SU-DHL-6 (cell line): Measurements from ENCODE around the gene FHOD3.

Source experiments
- H2AFZ ChIP-seq: fragments of 200-600 bp; sonication (generic); 2 replicates; pipeline ENCODE4 v1.6.1; 2014; ENCODE audit warnings: low read depth, mild to moderate bottlenecking, moderate library complexity, mixed read lengths, antibody characterized with exemption, low read length; ENCODE audit not compliant: severe bottlenecking
- H3F3A ChIP-seq: fragments of 200-600 bp; shearing (Covaris generic); 2 replicates; pipeline ENCODE4 v1.6.0; 2016; ENCODE audit warnings: antibody characterized with exemption, mild to moderate bottlenecking; ENCODE audit not compliant: insufficient read depth
- H3K27ac ChIP-seq: fragments of 200-600 bp; sonication (generic); 2 replicates; pipeline ENCODE4 v1.5.1; 2016; ENCODE audit warnings: low read depth, mild to moderate bottlenecking, low read length, moderate library complexity, mixed read lengths
- H3K27me3 ChIP-seq: fragments of 200-600 bp; sonication (generic), shearing (Covaris generic); 2 replicates; pipeline ENCODE4 v1.6.0; 2014; ENCODE audit warnings: mild to moderate bottlenecking, low read length
- H3K36me3 ChIP-seq: fragments of 200-600 bp; sonication (generic); 2 replicates; pipeline ENCODE4 v1.6.1; 2014; ENCODE audit warnings: mild to moderate bottlenecking, low read length, mixed read lengths
- H3K4me2 ChIP-seq: fragments of 300-600, 200-600 bp; shearing (Covaris generic), sonication (generic); 2 replicates; pipeline ENCODE4 v1.6.0; 2014; ENCODE audit warnings: low read length, low read depth, mild to moderate bottlenecking; ENCODE audit not compliant: poor library complexity, severe bottlenecking
- H3K4me3 ChIP-seq: fragments of 200-600 bp; sonication (generic); 2 replicates; pipeline ENCODE4 v1.5.1; 2014; ENCODE audit warnings: antibody characterized with exemption, low read length, mild to moderate bottlenecking, mixed read lengths; ENCODE audit not compliant: insufficient read depth, poor library complexity, severe bottlenecking
- H3K79me2 ChIP-seq: fragments of 200-600 bp; sonication (generic); 2 replicates; pipeline ENCODE4 v1.6.1; 2014; ENCODE audit warnings: mild to moderate bottlenecking, low read length, moderate library complexity; ENCODE audit not compliant: insufficient read depth
- H3K9ac ChIP-seq: fragments of 200-600 bp; sonication (generic); 2 replicates; pipeline ENCODE4 v1.7.0; 2014; ENCODE audit warnings: mild to moderate bottlenecking, low read length
- H3K9me2 ChIP-seq: fragments of 200-600 bp; sonication (generic); replicated peaks from 2 replicates; pipeline ENCODE4 v1.6.1; 2014; ENCODE audit warnings: low read length; ENCODE audit not compliant: insufficient read depth
- H3K9me3 ChIP-seq: fragments of 200-600 bp; sonication (generic); 2 replicates; pipeline ENCODE4 v1.6.1; 2014; ENCODE audit warnings: low read length, mixed read lengths; ENCODE audit not compliant: insufficient read depth
- H4K20me1 ChIP-seq: fragments of 200-600 bp; sonication (generic); 2 replicates; pipeline ENCODE4 v1.6.1; 2014; ENCODE audit warnings: low read depth, mild to moderate bottlenecking, antibody characterized with exemption, low read length, moderate library complexity, mixed read lengths
- CTCF ChIP-seq: fragments of 200-600 bp; sonication (generic); IDR thresholded peaks from one replicate; pipeline ENCODE4 v1.5.1; 2017; ENCODE audit warnings: antibody characterized with exemption, mild to moderate bottlenecking, low read length, moderate library complexity; ENCODE audit not compliant: insufficient read depth, poor library complexity, severe bottlenecking
- EZH2phosphoT487 ChIP-seq: fragments of 200-600 bp; sonication (generic), shearing (Covaris generic); conservative IDR thresholded peaks from 2 replicates; pipeline ENCODE4 v1.6.1; 2018; ENCODE audit warnings: mild to moderate bottlenecking, antibody characterized with exemption, low read length, moderate library complexity, mixed read lengths

The FHOD3 gene

GRCh38 chr18:36255072-36255698 lies 42.3 kb upstream of the FHOD3 start:
- H3K27me3 ChIP-seq, result no peaks in the 10 kb centered on the region
- TF ChIP-seq EZH2phosphoT487, result no peak
- no peak for TF ChIP-seq CTCF
- no peaks in the 10 kb centered on the region for H4K20me1 ChIP-seq
- H3K27ac ChIP-seq, result no peak overlapping the region
- no peaks in the 10 kb centered on the region for H3F3A ChIP-seq
- H3K36me3 ChIP-seq, result no peaks in the 10 kb centered on the region
- no peak overlapping the region for H3K4me3 ChIP-seq
- no peak overlapping the region for H3K9ac ChIP-seq
- no peak overlapping the region for H3K4me2 ChIP-seq
- no peaks in the 10 kb centered on the region for H3K79me2 ChIP-seq
- H2AFZ ChIP-seq, result no peak overlapping the region
- no peaks in the 10 kb centered on the region for H3K9me2 ChIP-seq
- no peaks in the 10 kb centered on the region for H3K9me3 ChIP-seq

- Histone ChIP-seq H3K4me3 (no peak overlapping the region), H3K4me2 (no peak overlapping the region), H3K9ac (no peak overlapping the region), H3K9me2 (no peaks in the 10 kb centered on the region), H3K27ac (no peak overlapping the region), H3K36me3 (no peaks in the 10 kb centered on the region), H2AFZ (no peak overlapping the region), H3F3A (no peaks in the 10 kb centered on the region), H3K9me3 (no peaks in the 10 kb centered on the region), H4K20me1 (no peaks in the 10 kb centered on the region), H3K27me3 (no peaks in the 10 kb centered on the region), H3K79me2 (no peaks in the 10 kb centered on the region)
- TF ChIP-seq EZH2phosphoT487, result no peak
- TF ChIP-seq CTCF, result no peak
Measured at GRCh38 chr18:36256094-36256493, 41.4 kb upstream of the FHOD3 start.

- Histone ChIP-seq H3K27ac (no peak overlapping the region), H3K36me3 (no peaks in the 10 kb centered on the region), H4K20me1 (no peaks in the 10 kb centered on the region), H3K9me2 (no peaks in the 10 kb centered on the region), H3F3A (no peaks in the 10 kb centered on the region), H3K4me3 (no peak overlapping the region), H3K9ac (no peak overlapping the region), H3K79me2 (no peaks in the 10 kb centered on the region), H3K4me2 (no peak overlapping the region), H3K27me3 (no peaks in the 10 kb centered on the region), H2AFZ (no peak overlapping the region), H3K9me3 (no peaks in the 10 kb centered on the region)
- TF ChIP-seq CTCF (no peak), EZH2phosphoT487 (no peak)
Measured at GRCh38 chr18:36262971-36263370, 34.5 kb upstream of the FHOD3 start.
